Activated B cell treated with CpG ODN at 0.5 μM for 24 hours (primary cell): ENCODE measurements around the gene BCL11B. TPM values are rescaled to one million over a fixed set of nuclear protein-coding genes. Genes with fewer than 3 reads are reported as not detected.

ENCODE experiments used
- ATAC-seq: fragments of 200-7000 bp; cut with Tn5 transposase; one replicate; pipeline ENCODE4 v1.10.0; 2021; ENCODE audit warnings: low read depth, mild to moderate bottlenecking, moderate library complexity
- CTCF ChIA-PET: fragments of 350-600 bp; sonication (Branson Sonifier 250); formaldehyde crosslinking; loops from one replicate; lab custom pipeline; 2021; ENCODE audit warnings: antibody characterized with exemption; lab: Charles Lee
- POLR2A ChIA-PET: fragments of 350-600 bp; sonication (Branson Sonifier 250); formaldehyde crosslinking; loops from one replicate; lab custom pipeline; 2021; ENCODE audit warnings: antibody characterized with exemption; lab: Charles Lee
- DNase-seq: peaks from one replicate; pipeline ENCODE4 v3.0.0; 2022
- H3K27ac Mint-ChIP-seq: one replicate; pipeline ENCODE4 v1.8.0; 2020; ENCODE audit warnings: mixed read lengths
- H3K27me3 Mint-ChIP-seq: one replicate; pipeline ENCODE4 v1.8.0; 2021; ENCODE audit warnings: mixed read lengths
- H3K36me3 Mint-ChIP-seq: one replicate; pipeline ENCODE4 v1.8.0; 2021; ENCODE audit warnings: low read depth, mixed read lengths
- H3K4me1 Mint-ChIP-seq: one replicate; pipeline ENCODE4 v1.8.0; 2021; ENCODE audit warnings: mixed read lengths
- H3K4me3 Mint-ChIP-seq: one replicate; pipeline ENCODE4 v1.8.0; 2020; ENCODE audit warnings: mild to moderate bottlenecking, mixed read lengths
- H3K9me3 Mint-ChIP-seq: one replicate; pipeline ENCODE4 v1.8.0; 2020; ENCODE audit warnings: mixed read lengths
- intact Hi-C: fragments of 100-400 bp; cut with micrococcal nuclease; formaldehyde crosslinking; loops from one replicate; pipeline ENCODE4 v1.15.1; 2024
- total RNA-seq: library from RNA; stranded (reverse); gene quantifications from 2 replicates; pipeline ENCODE4 v1.2.3, GENCODE V29; 2022
- TF ChIP-seq, protein P1 (sequence below): fragments of 200-600 bp; IDR thresholded peaks from one replicate; pipeline ENCODE4 v1.8.0; 2022; ENCODE audit warnings: antibody characterized with exemption, mild to moderate bottlenecking

BCL11B gene
- total RNA-seq, 1 donor from 2014 or later: 0.13 TPM

DNA sequence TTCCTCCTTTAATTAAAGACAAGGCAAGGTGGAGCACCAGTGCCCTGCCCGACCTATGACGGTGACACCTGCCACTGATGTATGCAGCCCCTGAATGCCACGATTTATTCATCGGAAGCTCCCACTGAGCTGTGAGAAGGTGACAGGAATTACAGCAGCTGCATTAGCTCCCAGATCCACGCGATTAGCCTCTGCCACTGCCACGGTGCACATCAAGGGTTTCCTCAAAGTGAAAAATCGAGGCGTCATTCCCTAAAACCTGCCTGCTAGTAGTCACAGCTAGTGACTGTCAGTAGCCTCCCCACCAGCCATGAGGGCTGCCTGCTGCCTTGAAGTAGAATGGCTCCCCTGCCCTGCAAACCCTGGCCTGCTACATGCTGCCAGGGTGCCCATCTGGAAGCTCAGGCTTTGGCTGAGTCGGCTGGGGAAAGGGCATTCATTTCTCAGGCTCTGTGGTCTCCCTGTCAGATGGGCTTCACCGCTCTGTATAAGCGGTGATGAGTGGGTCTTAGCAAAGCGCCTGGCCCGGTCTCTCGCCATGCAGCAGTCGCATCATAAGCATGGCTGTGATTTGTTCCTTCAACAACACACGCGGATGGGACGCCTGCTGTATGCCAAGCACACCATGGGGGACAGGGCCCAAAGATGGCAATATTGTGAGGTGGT lies 8.2 kb upstream of the BCL11B start:
- Mint-ChIP-seq H3K36me3 (no peaks in the 10 kb centered on the region), H3K4me3 (no peak overlapping the region), H3K27ac (no peak overlapping the region), H3K27me3 (peaks cover 36% of the 10 kb centered on the region), H3K9me3 (no peaks in the 10 kb centered on the region), H3K4me1 (peaks cover 2% of the 10 kb centered on the region)
- POLR2A ChIA-PET: no interaction called here
- CTCF ChIA-PET: no interaction called here
- TF ChIP-seq, protein P1, sequence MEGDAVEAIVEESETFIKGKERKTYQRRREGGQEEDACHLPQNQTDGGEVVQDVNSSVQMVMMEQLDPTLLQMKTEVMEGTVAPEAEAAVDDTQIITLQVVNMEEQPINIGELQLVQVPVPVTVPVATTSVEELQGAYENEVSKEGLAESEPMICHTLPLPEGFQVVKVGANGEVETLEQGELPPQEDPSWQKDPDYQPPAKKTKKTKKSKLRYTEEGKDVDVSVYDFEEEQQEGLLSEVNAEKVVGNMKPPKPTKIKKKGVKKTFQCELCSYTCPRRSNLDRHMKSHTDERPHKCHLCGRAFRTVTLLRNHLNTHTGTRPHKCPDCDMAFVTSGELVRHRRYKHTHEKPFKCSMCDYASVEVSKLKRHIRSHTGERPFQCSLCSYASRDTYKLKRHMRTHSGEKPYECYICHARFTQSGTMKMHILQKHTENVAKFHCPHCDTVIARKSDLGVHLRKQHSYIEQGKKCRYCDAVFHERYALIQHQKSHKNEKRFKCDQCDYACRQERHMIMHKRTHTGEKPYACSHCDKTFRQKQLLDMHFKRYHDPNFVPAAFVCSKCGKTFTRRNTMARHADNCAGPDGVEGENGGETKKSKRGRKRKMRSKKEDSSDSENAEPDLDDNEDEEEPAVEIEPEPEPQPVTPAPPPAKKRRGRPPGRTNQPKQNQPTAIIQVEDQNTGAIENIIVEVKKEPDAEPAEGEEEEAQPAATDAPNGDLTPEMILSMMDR: no peak
- intact Hi-C loops: no loop called here
- DNase-seq: no peak
- ATAC-seq: no peak

DNA sequence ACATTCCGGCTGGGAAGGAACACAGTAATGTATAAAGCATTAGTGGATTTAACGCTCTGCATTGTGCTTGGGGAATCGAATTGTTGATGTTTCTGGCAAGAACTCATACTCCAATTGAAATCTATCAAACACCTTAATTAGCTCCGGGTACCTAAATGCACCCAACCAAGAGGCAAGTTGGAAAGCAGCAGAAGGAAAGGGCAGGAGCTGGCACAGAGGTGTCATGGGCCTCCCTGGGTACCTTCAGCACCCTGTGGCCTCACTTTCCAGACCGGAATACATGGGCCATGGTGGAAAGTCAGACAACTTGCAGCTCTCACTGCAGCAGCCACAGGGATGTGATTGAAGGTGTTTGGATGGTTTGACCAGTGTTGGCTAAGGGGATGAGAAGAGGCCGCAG lies 6.8 kb upstream of the BCL11B start:
- no peak overlapping the region for H3K4me3 Mint-ChIP-seq
- TF ChIP-seq, protein P1: no peak
- intact Hi-C loops: no loop called here
- ChIA-PET CTCF (interaction anchor here (1.7 kb wide), 1 partner anchor 10 kb away, joined by 3 read pairs; no protein-coding TSS in a partner anchor), POLR2A (no interaction called here)
- DNase-seq (no peak), ATAC-seq (no peak)
- peaks cover 7% of the 10 kb centered on the region for H3K4me1 Mint-ChIP-seq
- H3K27ac Mint-ChIP-seq: no peak overlapping the region
- H3K36me3 Mint-ChIP-seq: no peaks in the 10 kb centered on the region
- H3K27me3 Mint-ChIP-seq: peaks cover 43% of the 10 kb centered on the region
- H3K9me3 Mint-ChIP-seq: no peaks in the 10 kb centered on the region

GRCh38 chr14:99277530-99277929 lies 5.5 kb upstream of the BCL11B start:
- ATAC-seq (no peak), DNase-seq (no peak)
- CTCF ChIA-PET: no interaction called here
- no peak overlapping the region for H3K27ac Mint-ChIP-seq
- peaks cover 49% of the 10 kb centered on the region for H3K27me3 Mint-ChIP-seq
- H3K36me3 Mint-ChIP-seq: no peaks in the 10 kb centered on the region
- no peaks in the 10 kb centered on the region for H3K9me3 Mint-ChIP-seq
- no peak overlapping the region for H3K4me3 Mint-ChIP-seq
- intact Hi-C loops: no loop called here
- TF ChIP-seq, protein P1: no peak
- POLR2A ChIA-PET: no interaction called here
- H3K4me1 Mint-ChIP-seq: peaks cover 12% of the 10 kb centered on the region

GRCh38 chr14:99276482-99276881 lies 4.5 kb upstream of the BCL11B start:
- H3K4me3 Mint-ChIP-seq: no peak overlapping the region
- no peak for ATAC-seq
- intact Hi-C loops: no loop called here
- TF ChIP-seq, protein P1: no peak
- POLR2A ChIA-PET: no interaction called here
- no peak for DNase-seq
- H3K9me3 Mint-ChIP-seq: no peaks in the 10 kb centered on the region
- H3K4me1 Mint-ChIP-seq: peaks cover 20% of the 10 kb centered on the region
- CTCF ChIA-PET: no interaction called here
- no peak overlapping the region for H3K27ac Mint-ChIP-seq
- H3K36me3 Mint-ChIP-seq: no peaks in the 10 kb centered on the region
- peaks cover 56% of the 10 kb centered on the region for H3K27me3 Mint-ChIP-seq

DNA sequence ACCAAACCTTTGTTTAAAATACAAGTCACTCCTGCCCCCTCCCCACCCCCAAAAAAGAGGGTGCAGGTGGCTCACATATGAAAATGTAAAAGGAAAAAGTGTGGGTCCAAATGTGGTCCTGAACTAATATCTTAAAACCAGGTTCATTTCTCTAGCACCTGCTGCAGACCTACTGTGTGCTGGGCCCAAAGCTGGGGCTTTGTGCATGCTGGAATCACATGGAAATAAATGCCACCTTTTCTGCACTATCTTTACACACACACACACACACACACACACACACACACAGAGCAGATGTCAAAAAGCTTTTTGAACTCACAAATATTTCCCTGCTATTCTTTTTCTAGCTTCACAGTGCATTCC lies 3.2 kb upstream of the BCL11B start:
- Mint-ChIP-seq H3K4me1 (peaks cover 24% of the 10 kb centered on the region), H3K27me3 (peaks cover 57% of the 10 kb centered on the region), H3K9me3 (no peaks in the 10 kb centered on the region), H3K27ac (no peak overlapping the region), H3K4me3 (no peak overlapping the region), H3K36me3 (no peaks in the 10 kb centered on the region)
- TF ChIP-seq, protein P1: no peak
- ChIA-PET POLR2A (no interaction called here), CTCF (no interaction called here)
- ATAC-seq (no peak), DNase-seq (no peak)
- intact Hi-C loops: no loop called here
